ENCODE data around the gene EP400. TPM values are rescaled to one million over a fixed set of nuclear protein-coding genes. Genes with fewer than 3 reads are reported as not detected.

Gene EP400
- total and polyA plus RNA-seq, 9 of the 15 experiments (the other 6 are each of a cell fraction or from before 2014, with no cell fraction given) = 4.5 to 58.0 (median 7.0) TPM

GRCh38 chr12:131983026-131983425 lies 33.3 kb downstream of the EP400 start:
- DNase-seq (ENCODE audit: extremely low read depth in 1 of 4, low spot score in 3 of 4) = no peak
- Histone ChIP-seq H4K20me1 (replicated peaks; ENCODE audit: control insufficient read depth, insufficient read depth, low read length) (no peaks in the 10 kb centered on the region), H3K4me3 (no peak overlapping the region), H3K27ac (ENCODE audit: extremely low read depth, low read depth, low read length) (no peak overlapping the region), H3K9ac (ENCODE audit: insufficient read depth in 1 of 2, low read depth in 2 of 2, low read length in 2 of 2) (no peak overlapping the region), H3K79me2 (ENCODE audit: control insufficient read depth, insufficient read depth, low read length) (peaks cover 28% of the 10 kb centered on the region), H3K9me3 (replicated peaks; ENCODE audit: control insufficient read depth, insufficient read depth, low read depth, low read length) (no peaks in the 10 kb centered on the region), H3K4me1 (replicated peaks in 1 of 2; ENCODE audit: control insufficient read depth in 2 of 2, insufficient read depth in 2 of 2, low read length in 2 of 2) (peaks cover 4 to 15% of the 10 kb centered on the region in 2 experiments; a peak in 4 of 5 replicates), H3K27me3 (ENCODE audit: control insufficient read depth in 2 of 2, insufficient read depth in 2 of 2, low read length in 2 of 2) (no peaks in the 10 kb centered on the region), H2AFZ (ENCODE audit: low read depth, low read length) (no peak overlapping the region), H3K9me1 (ENCODE audit: control insufficient read depth, insufficient read depth, low read length) (no peaks in the 10 kb centered on the region), H3K4me2 (ENCODE audit: insufficient read depth, low read length) (no peak overlapping the region), H3K36me3 (ENCODE audit: control insufficient read depth, insufficient read depth, low read length) (peaks cover 85% of the 10 kb centered on the region)
- no peak for FAIRE-seq
- ChIA-PET CTCF (ENCODE audit: low intra/inter-chr PET ratio) (no interaction called here), POLR2A (interaction anchor here (1.0 to 1.4 kb wide), 2 partner anchors 17 to 19 kb away, joined by 4 read pairs; no protein-coding TSS in a partner anchor)
- in situ Hi-C loops (cut with MboI) = no loop called here
- intact Hi-C loops (cut with micrococcal nuclease) = no loop called here
- BruUV-seq (replicated peaks) = no TSS peak
- ATAC-seq = no peak
- 97% methylated on average over 6 of the region's 6 CpGs for WGBS (ENCODE audit: insufficient coverage, low coverage, missing lambda C conversion rate)
- TF ChIP-seq TCF7L2 (IDR thresholded peaks at IDR 0.05; ENCODE audit: low read depth, low read length) (no peak), GTF2A2 (tag; IDR thresholded peaks at IDR 0.05) (no peak), ZNF699 (CRISPR knock-in tag; IDR thresholded peaks at IDR 0.05; ENCODE audit: insufficient replicate concordance) (no peak), CEBPG (CRISPR knock-in tag; IDR thresholded peaks at IDR 0.05) (no peak), CEBPG (tag; conservative IDR thresholded peaks at IDR 0.05 in 1 of 2, IDR thresholded peaks at IDR 0.05 in 1 of 2) (no peak), JUND (IDR thresholded peaks at IDR 0.05; ENCODE audit: borderline replicate concordance, low read depth, low read length) (no peak), JUND (tag; IDR thresholded peaks at IDR 0.05; ENCODE audit: borderline replicate concordance, low read depth, low read length) (no peak), TEAD4 (IDR thresholded peaks at IDR 0.05; ENCODE audit: low read length) (no peak), TEAD4 (CRISPR knock-in tag; IDR thresholded peaks at IDR 0.05; ENCODE audit: borderline replicate concordance) (no peak), PHB (CRISPR knock-in tag; IDR thresholded peaks at IDR 0.05) (no peak)
- TF ChIP-seq, protein P1, sequence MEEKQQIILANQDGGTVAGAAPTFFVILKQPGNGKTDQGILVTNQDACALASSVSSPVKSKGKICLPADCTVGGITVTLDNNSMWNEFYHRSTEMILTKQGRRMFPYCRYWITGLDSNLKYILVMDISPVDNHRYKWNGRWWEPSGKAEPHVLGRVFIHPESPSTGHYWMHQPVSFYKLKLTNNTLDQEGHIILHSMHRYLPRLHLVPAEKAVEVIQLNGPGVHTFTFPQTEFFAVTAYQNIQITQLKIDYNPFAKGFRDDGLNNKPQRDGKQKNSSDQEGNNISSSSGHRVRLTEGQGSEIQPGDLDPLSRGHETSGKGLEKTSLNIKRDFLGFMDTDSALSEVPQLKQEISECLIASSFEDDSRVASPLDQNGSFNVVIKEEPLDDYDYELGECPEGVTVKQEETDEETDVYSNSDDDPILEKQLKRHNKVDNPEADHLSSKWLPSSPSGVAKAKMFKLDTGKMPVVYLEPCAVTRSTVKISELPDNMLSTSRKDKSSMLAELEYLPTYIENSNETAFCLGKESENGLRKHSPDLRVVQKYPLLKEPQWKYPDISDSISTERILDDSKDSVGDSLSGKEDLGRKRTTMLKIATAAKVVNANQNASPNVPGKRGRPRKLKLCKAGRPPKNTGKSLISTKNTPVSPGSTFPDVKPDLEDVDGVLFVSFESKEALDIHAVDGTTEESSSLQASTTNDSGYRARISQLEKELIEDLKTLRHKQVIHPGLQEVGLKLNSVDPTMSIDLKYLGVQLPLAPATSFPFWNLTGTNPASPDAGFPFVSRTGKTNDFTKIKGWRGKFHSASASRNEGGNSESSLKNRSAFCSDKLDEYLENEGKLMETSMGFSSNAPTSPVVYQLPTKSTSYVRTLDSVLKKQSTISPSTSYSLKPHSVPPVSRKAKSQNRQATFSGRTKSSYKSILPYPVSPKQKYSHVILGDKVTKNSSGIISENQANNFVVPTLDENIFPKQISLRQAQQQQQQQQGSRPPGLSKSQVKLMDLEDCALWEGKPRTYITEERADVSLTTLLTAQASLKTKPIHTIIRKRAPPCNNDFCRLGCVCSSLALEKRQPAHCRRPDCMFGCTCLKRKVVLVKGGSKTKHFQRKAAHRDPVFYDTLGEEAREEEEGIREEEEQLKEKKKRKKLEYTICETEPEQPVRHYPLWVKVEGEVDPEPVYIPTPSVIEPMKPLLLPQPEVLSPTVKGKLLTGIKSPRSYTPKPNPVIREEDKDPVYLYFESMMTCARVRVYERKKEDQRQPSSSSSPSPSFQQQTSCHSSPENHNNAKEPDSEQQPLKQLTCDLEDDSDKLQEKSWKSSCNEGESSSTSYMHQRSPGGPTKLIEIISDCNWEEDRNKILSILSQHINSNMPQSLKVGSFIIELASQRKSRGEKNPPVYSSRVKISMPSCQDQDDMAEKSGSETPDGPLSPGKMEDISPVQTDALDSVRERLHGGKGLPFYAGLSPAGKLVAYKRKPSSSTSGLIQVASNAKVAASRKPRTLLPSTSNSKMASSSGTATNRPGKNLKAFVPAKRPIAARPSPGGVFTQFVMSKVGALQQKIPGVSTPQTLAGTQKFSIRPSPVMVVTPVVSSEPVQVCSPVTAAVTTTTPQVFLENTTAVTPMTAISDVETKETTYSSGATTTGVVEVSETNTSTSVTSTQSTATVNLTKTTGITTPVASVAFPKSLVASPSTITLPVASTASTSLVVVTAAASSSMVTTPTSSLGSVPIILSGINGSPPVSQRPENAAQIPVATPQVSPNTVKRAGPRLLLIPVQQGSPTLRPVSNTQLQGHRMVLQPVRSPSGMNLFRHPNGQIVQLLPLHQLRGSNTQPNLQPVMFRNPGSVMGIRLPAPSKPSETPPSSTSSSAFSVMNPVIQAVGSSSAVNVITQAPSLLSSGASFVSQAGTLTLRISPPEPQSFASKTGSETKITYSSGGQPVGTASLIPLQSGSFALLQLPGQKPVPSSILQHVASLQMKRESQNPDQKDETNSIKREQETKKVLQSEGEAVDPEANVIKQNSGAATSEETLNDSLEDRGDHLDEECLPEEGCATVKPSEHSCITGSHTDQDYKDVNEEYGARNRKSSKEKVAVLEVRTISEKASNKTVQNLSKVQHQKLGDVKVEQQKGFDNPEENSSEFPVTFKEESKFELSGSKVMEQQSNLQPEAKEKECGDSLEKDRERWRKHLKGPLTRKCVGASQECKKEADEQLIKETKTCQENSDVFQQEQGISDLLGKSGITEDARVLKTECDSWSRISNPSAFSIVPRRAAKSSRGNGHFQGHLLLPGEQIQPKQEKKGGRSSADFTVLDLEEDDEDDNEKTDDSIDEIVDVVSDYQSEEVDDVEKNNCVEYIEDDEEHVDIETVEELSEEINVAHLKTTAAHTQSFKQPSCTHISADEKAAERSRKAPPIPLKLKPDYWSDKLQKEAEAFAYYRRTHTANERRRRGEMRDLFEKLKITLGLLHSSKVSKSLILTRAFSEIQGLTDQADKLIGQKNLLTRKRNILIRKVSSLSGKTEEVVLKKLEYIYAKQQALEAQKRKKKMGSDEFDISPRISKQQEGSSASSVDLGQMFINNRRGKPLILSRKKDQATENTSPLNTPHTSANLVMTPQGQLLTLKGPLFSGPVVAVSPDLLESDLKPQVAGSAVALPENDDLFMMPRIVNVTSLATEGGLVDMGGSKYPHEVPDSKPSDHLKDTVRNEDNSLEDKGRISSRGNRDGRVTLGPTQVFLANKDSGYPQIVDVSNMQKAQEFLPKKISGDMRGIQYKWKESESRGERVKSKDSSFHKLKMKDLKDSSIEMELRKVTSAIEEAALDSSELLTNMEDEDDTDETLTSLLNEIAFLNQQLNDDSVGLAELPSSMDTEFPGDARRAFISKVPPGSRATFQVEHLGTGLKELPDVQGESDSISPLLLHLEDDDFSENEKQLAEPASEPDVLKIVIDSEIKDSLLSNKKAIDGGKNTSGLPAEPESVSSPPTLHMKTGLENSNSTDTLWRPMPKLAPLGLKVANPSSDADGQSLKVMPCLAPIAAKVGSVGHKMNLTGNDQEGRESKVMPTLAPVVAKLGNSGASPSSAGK (IDR thresholded peaks at IDR 0.05) = no peak
